Measurements from ENCODE around the gene NT5C2. TPM values are rescaled to one million over a fixed set of nuclear protein-coding genes. Genes with fewer than 3 reads are reported as not detected.

Gene NT5C2
- total RNA-seq, 1 donor from 2014 or later = 86.4 TPM

GRCh38 chr10:103096130-103096529 is 96.9 kb downstream of the NT5C2 start:
- no peak for FAIRE-seq

GRCh38 chr10:103095005-103095404 is 98.1 kb downstream of the NT5C2 start:
- DNase-seq (ENCODE audit: low spot score in 2 of 2) (no peak), FAIRE-seq (no peak)

More at GRCh38 chr10:103096130-103096529, 96.9 kb downstream of the NT5C2 start:
- no peak for DNase-seq (ENCODE audit: low spot score in 2 of 2)

GRCh38 chr10:103090911-103091310 is 102.2 kb downstream of the NT5C2 start:
- DNase-seq (ENCODE audit: low spot score in 2 of 2) = no peak
- no peak for FAIRE-seq

DNA sequence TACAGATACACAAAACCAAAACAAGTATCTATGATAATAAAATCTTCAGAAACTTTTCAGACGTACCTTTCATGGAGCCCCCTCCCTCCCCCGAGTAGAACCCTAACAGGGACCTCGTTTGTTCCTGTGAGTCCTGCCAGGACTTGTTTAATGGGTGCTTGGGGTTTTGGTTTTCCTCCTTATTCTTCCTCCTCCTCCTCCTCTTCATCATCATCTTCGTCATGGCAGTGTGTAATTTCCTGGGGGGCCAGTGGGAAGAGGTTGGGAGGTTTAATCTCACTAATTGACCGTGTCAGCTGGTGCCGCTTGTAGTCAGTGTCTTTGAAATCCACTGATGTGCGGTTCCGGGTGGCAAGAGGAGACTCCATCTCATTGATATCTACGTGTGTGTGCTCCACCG is 103.6 kb downstream of the NT5C2 start:
- no peak for FAIRE-seq
- DNase-seq (ENCODE audit: low spot score in 2 of 2) = no peak

DNA sequence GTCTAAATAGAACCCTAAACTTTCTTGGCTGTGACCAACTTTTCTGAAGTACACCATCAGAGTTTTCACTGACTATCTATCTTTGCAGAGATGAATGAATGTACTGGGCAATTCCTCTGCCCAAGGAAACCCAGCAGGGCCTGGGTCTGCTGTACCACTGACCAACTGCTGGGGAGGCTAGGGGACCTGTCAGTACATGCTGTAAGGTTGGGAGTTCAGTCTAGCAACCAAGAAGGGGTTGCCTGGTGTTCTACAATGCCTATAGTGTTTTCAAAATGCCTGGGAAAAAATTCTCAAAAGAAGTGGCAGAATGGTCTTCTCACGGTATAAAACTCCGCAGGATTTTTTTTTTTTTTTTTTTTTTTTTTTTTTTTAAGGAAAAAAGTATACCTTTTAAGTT is 106.3 kb downstream of the NT5C2 start:
- no peak for FAIRE-seq
- no peak for DNase-seq (ENCODE audit: low spot score in 2 of 2)

DNA sequence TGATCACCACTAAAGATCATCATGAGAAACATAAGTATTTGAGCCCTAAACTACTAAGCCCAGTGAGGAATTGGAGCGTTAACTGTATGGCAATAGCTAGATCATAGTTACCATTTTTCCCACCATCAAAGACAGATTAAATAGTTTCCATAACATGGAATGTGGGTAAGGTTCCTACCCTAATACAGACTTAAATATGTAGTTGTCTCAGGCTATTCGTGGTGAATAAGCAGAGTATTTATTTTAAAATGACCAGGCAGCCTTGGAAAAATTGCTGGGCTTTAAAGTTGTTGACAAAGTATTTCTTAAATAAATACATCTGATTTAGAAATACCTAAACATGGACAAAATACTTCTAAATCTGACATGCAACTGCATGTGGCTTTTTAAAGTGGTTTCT is 106.8 kb downstream of the NT5C2 start:
- no peak for FAIRE-seq
- DNase-seq (ENCODE audit: low spot score in 2 of 2) = no peak

- FAIRE-seq (no peak), DNase-seq (ENCODE audit: low spot score in 2 of 2) (no peak)
Observed at GRCh38 chr10:103083977-103084320, 109.1 kb downstream of the NT5C2 start.

DNA sequence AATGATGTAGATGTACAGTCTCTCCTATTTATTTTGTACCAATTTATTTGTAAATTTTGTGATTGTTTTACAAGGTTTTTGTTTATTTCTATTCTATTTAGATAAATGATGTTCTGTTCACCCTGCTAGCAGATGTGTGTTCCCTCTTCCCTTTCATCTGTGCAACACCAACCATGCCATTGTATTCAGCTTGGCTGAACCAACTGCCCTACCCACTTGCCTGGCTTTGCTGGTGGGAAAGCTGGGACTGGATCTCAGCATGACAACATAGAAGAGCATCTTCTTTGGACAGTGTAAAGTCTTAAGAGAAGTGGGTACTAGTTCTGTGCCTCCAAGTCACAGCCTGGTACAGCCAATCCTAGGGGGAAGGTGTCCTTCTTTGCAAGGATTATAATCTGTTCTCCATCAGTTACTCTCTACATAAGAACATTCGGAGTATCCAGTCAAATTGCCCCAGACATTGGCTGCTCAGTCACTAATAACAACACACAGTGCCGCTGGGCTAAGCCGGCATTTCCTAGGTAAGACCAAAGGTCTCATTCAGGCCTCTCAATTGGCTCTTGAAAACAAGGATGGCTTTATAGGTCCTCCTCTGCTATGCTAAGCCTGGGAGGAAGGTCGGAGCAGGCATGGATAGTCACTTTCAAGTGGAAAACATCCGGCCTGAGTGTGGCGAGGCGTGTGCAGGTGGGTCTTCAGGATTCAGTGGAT is 109.7 kb downstream of the NT5C2 start:
- no peak for FAIRE-seq
- DNase-seq (ENCODE audit: low spot score in 2 of 2) = no peak

- no peak for DNase-seq (ENCODE audit: low spot score in 2 of 2)
- FAIRE-seq = no peak
Observed at GRCh38 chr10:103082683-103083082, 110.4 kb downstream of the NT5C2 start.

DNA sequence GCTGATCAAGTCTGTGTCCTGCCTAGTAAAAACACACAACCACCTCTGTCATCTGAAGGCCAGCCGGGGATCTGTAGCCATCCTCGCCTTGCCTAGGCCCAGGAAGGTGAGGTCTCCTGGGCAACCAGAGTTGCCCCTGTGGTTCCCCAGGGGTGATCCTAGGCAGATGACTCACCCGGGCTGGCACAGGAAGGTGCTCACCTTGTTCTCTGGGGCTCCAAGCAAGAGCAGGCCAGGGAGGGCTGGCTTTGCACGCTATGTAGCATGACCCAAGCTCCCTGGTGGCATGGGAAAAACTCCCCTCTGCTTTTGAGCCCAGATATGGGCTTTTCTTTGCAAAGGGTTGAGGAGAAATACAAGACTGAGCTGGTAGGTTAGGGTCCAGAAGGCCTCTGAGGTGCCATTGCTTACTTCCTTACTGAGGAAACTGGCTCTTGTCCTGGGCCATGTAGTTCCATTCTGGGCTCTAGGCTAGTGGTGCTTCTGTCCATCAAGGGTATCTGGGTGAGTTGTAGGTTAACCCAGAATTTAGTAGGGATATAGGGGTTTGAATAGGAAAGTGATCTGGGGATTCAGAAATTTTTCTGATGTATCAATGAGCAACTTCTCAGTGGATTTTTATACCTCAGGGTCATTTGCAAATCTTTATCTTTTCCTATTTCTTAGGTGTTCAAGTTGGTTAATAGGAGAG is 112.0 kb downstream of the NT5C2 start:
- FAIRE-seq = no peak

GRCh38 chr10:103079946-103080345 is 113.1 kb downstream of the NT5C2 start:
- no peak for DNase-seq (ENCODE audit: low spot score in 2 of 2)
- no peak for FAIRE-seq

More for the DNA sequence above, 112.0 kb downstream of the NT5C2 start:
- no peak for DNase-seq (ENCODE audit: low spot score in 2 of 2)

DNA sequence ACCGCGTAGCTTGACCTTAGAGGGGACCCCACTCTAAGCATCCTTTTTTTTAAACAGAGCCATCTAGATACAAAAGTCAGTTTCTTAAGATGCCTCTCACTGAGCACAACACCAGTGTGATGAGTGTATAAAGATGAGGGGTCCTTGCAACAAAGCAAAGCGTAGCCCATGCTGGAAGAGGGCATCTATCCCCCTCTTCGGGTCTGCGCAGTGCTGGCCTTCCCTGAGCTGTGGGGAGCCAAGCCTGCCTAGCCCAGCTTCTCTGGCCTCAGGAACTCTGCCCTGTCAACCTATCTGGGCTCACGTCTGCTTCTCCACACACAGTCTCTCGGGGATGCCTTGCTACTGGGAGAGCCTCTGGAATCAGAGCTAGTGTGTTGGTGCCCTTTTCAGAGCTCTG is 114.0 kb downstream of the NT5C2 start:
- DNase-seq (ENCODE audit: low spot score in 2 of 2) = no peak
- no peak for FAIRE-seq

- FAIRE-seq = no peak
- no peak for DNase-seq (ENCODE audit: low spot score in 2 of 2)
Observed at GRCh38 chr10:103078676-103079075, 114.4 kb downstream of the NT5C2 start.

DNA sequence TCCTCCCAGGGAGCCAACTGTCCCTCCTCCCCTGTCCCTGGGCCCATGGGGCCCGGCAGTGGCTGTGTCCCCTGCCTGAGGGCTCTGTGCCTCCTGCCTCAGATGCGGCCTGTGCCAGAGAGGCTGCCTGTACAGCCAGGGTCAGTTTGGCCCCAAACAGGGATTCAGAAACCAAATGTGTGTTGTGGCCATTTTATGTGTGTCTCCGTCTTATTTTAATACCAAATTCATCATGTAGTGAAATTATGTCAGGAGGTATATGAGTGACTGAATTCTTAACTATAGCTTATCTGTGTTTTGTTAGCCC is 114.8 kb downstream of the NT5C2 start:
- no peak for FAIRE-seq
- no peak for DNase-seq (ENCODE audit: low spot score in 2 of 2)

- no peak for FAIRE-seq
- DNase-seq (ENCODE audit: low spot score in 2 of 2) = no peak
Observed at GRCh38 chr10:103077491-103078308, 115.4 kb downstream of the NT5C2 start.

DNA sequence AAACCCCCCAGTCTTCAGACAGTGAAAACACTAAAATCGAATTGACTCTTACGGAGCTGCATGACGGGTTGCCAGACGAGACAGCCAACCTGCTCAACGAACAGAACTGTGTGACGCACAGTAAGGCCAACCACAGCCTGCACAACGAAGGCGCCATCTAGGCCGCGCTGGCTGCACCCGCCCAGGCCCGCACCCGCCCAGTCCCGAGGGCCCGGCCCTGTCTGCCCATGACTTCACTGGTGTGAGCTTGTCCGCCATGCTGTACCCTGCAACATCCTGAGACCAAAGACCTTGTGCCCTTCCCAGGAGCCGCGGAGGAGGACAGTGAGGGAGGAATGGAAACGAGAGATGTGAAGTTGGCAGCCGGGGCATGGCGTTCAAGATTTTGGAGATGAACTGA is 116.1 kb downstream of the NT5C2 start:
- no peak for FAIRE-seq

GRCh38 chr10:103072891-103073290 is 120.2 kb downstream of the NT5C2 start:
- DNase-seq (ENCODE audit: low spot score in 2 of 2) (no peak), FAIRE-seq (no peak)

More for the DNA sequence above, 116.1 kb downstream of the NT5C2 start:
- DNase-seq (ENCODE audit: low spot score in 2 of 2) = no peak

DNA sequence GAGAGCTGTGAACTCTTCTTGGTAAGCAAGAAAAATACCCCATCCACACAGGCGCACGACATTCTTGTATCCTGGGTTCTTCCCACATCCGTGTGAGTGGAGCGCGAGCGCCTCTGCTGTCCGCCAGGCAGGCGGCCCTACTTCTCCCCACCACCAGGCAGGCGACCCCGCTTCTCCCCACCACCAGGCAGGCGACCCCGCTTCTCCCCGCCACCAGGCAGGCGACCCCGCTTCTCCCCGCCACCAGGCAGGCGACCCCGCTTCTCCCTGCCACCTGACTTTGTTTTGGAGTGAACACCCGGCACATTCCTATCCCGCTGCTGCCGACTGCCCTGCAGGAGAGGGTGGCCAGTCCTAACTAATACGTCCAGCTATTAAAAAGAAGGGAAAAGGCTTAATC is 120.8 kb downstream of the NT5C2 start:
- no peak for FAIRE-seq
- DNase-seq (ENCODE audit: low spot score in 2 of 2) = no peak

- FAIRE-seq (no peak), DNase-seq (ENCODE audit: low spot score in 2 of 2) (peak in 1 of 2 donors; percentile 52)
Observed at GRCh38 chr10:103069453-103070331, 123.4 kb downstream of the NT5C2 start.

- FAIRE-seq = no peak
- no peak for DNase-seq (ENCODE audit: low spot score in 2 of 2)
Observed at GRCh38 chr10:103067956-103068355, 125.1 kb downstream of the NT5C2 start.

DNA sequence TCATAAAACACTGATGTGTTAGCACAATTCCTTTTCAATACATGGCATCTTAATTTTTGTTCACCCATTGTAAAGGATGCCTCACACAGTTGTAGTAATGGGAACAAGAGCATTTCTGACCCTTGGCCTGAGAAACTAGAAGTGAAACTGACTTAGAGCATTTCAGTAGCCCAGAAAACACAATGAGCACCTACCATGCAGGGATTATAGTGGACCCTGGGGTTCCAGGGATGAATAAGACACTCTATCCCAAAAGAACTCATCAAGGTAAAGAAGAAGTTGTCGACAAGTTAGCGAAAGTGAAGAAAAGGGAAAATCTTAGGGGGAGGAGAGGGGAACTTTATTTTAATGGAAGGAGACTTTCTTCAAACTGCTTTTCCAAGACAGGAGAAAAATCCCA is 125.6 kb downstream of the NT5C2 start:
- DNase-seq (ENCODE audit: low spot score in 2 of 2) (no peak), FAIRE-seq (no peak)
